ENCODE results near the gene KLHDC4. TPM values are rescaled to one million over a fixed set of nuclear protein-coding genes. Genes with fewer than 3 reads are reported as not detected.

KLHDC4 gene
- polyA plus RNA-seq, 2 of the 4 experiments (the other 2 are of a cell fraction): 25.9 to 37.2 TPM

DNA sequence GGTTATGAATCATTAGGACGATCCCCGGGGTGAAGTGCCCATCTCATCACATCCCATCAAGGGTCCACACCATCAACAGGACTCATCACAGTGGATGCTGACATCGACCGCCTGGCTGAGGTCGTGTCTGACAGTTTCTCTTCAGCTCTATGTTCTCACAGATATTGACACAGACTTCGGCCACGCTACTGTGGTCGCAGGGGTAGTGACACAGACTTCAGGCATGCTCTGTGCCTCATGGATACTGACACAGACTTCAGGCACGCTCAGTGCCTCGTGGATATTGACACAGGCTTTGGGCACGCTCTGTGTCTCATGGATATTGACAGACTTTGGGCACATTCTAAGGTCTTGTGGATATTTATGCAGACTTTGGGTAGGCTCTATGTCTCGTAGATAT lies 50.1 kb downstream of the KLHDC4 start:
- CTCF ChIA-PET: no interaction called here
- ATAC-seq (0 out of 6 replicates have a peak, but pooled peaks of 1 of the 2 experiments have one; percentile 9), DNase-seq (ENCODE audit: low read depth in 1 of 2, low spot score in 1 of 2) (no peak), FAIRE-seq (no peak)
- Histone ChIP-seq H3K4me2 (no peak overlapping the region), H3K9me3 (no peaks in the 10 kb centered on the region), H3K4me3 (no peak overlapping the region), H3K27ac (no peak overlapping the region), H3K4me1 (peaks cover 7% of the 10 kb centered on the region; the same call in 1 of the 3 replicates)
- 92% methylated on average over 12 of the region's 12 CpGs for WGBS (ENCODE audit: missing lambda C conversion rate)
- TF ChIP-seq E2F6 (IDR thresholded peaks at IDR 0.05; ENCODE audit: borderline replicate concordance, low read depth) (no peak), NR3C1 (IDR thresholded peaks at IDR 0.05) (no peak), PHF8 (IDR thresholded peaks at IDR 0.05; ENCODE audit: borderline replicate concordance, low read depth) (no peak)
- POLR2A ChIA-PET: no interaction called here

DNA sequence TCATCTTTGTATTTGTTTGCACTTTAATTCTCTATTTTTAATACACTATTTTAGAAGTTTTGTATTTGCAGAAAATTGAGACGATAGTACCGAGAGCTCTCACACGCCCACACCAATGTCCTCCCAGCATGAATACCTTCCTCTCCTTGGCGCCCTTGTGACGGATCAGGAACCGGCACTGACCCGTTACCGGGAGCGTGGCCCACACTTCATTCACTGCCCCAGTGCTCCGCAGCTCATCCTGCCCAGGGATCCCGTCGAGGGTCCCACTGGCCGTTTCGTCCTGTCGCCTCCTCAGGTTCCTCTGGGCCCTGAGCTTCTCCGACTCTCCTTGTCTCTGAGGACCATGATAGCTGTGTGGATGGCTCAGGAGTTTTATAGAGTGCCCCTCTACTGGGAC lies 50.6 kb downstream of the KLHDC4 start:
- FAIRE-seq: no peak
- H3K9me3 ChIP-seq: no peaks in the 10 kb centered on the region
- ATAC-seq: no peak
- POLR2A ChIA-PET: no interaction called here
- no peak overlapping the region for H3K27ac ChIP-seq
- peaks cover 7% of the 10 kb centered on the region; the same call in 1 of the 3 replicates for H3K4me1 ChIP-seq
- 94% methylated on average over 16 of the region's 16 CpGs for WGBS (ENCODE audit: missing lambda C conversion rate)
- DNase-seq (ENCODE audit: low read depth in 1 of 2, low spot score in 1 of 2): no peak
- CTCF ChIA-PET: no interaction called here
- H3K4me3 ChIP-seq: no peak overlapping the region
- no peak overlapping the region for H3K4me2 ChIP-seq
- TF ChIP-seq EP300 (IDR thresholded peaks at IDR 0.05) (no peak), JUNB (IDR thresholded peaks at IDR 0.05) (no peak), CBX2 (IDR thresholded peaks at IDR 0.05; ENCODE audit: borderline replicate concordance, low read depth) (no peak), ZC3H11A (IDR thresholded peaks at IDR 0.05) (no peak), EHMT2 (IDR thresholded peaks at IDR 0.05; ENCODE audit: low read depth) (no peak), HEYL (CRISPR knock-in tag; IDR thresholded peaks at IDR 0.05) (no peak)

GRCh38 chr16:87713451-87714229 lies 52.1 kb downstream of the KLHDC4 start:
- DNase-seq (ENCODE audit: low read depth in 1 of 2, low spot score in 1 of 2): no peak
- WGBS (ENCODE audit: missing lambda C conversion rate): 91% methylated on average over 19 of the region's 19 CpGs
- Histone ChIP-seq H3K4me2 (no peak overlapping the region), H3K9me3 (no peaks in the 10 kb centered on the region), H3K4me1 (no peaks in the 10 kb centered on the region), H3K4me3 (no peak overlapping the region), H3K27ac (no peak overlapping the region)
- TF ChIP-seq HEYL (CRISPR knock-in tag; IDR thresholded peaks at IDR 0.05) (no peak), TP53 (CRISPR knock-in tag; IDR thresholded peaks at IDR 0.05) (no peak), EHMT2 (IDR thresholded peaks at IDR 0.05; ENCODE audit: low read depth) (no peak), MYC (IDR thresholded peaks at IDR 0.05; ENCODE audit: borderline replicate concordance, low read length) (no peak), HES2 (IDR thresholded peaks at IDR 0.05) (no peak), RCOR1 (IDR thresholded peaks at IDR 0.05; ENCODE audit: low read depth, low read length) (no peak), CHD4 (IDR thresholded peaks at IDR 0.05; ENCODE audit: borderline replicate concordance) (no peak), EP300 (IDR thresholded peaks at IDR 0.05) (no peak), SREBF2 (IDR thresholded peaks at IDR 0.05) (no peak), ESRRA (IDR thresholded peaks at IDR 0.05; ENCODE audit: borderline replicate concordance, low read length) (no peak), JUNB (IDR thresholded peaks at IDR 0.05) (no peak), ZFP36 (IDR thresholded peaks at IDR 0.05; ENCODE audit: borderline replicate concordance, partially characterized antibody) (no peak), EHF (CRISPR knock-in tag; IDR thresholded peaks at IDR 0.05) (no peak)
- TF ChIP-seq, protein P1, sequence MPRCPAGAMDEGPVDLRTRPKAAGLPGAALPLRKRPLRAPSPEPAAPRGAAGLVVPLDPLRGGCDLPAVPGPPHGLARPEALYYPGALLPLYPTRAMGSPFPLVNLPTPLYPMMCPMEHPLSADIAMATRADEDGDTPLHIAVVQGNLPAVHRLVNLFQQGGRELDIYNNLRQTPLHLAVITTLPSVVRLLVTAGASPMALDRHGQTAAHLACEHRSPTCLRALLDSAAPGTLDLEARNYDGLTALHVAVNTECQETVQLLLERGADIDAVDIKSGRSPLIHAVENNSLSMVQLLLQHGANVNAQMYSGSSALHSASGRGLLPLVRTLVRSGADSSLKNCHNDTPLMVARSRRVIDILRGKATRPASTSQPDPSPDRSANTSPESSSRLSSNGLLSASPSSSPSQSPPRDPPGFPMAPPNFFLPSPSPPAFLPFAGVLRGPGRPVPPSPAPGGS (IDR thresholded peaks at IDR 0.05): no peak
- TF ChIP-seq, protein P2, sequence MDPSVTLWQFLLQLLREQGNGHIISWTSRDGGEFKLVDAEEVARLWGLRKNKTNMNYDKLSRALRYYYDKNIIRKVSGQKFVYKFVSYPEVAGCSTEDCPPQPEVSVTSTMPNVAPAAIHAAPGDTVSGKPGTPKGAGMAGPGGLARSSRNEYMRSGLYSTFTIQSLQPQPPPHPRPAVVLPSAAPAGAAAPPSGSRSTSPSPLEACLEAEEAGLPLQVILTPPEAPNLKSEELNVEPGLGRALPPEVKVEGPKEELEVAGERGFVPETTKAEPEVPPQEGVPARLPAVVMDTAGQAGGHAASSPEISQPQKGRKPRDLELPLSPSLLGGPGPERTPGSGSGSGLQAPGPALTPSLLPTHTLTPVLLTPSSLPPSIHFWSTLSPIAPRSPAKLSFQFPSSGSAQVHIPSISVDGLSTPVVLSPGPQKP (IDR thresholded peaks at IDR 0.05; ENCODE audit: low read depth, low read length): no peak
- ChIA-PET POLR2A (no interaction called here), CTCF (no interaction called here)
- FAIRE-seq: no peak
- ATAC-seq: no peak
